ENCODE measurements around the gene FAM124A.

Gene FAM124A

DNA sequence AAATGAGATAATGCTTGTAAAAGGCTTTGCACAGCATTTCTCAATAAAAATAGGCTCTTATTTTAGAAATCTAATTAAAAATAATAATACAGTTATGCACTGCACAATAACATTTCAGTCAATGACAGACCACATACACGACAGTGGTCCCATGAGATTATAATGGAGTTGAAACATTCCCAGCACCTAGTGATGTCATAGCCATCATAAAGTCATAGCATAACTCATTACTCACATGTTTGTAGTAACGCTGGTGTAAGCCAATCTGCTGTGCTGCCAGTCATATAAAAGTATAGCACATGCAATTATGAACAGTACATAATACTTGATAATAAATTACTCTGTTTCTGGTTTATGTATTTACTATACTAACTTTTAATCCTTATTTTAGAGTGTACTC lies 104.6 kb downstream of the FAM124A start:
- Mint-ChIP-seq H3K27me3 (ENCODE audit: low read depth, poor library complexity) (peaks cover 10% of the 10 kb centered on the region), H3K9me3 (no peaks in the 10 kb centered on the region), H3K27ac (no peak overlapping the region), H3K4me3 (no peak overlapping the region), H3K4me1 (no peaks in the 10 kb centered on the region), H3K36me3 (ENCODE audit: low read depth) (no peaks in the 10 kb centered on the region)
- no peak for TF ChIP-seq CTCF (IDR thresholded peaks at IDR 0.05)
- DNase-seq: no peak

DNA sequence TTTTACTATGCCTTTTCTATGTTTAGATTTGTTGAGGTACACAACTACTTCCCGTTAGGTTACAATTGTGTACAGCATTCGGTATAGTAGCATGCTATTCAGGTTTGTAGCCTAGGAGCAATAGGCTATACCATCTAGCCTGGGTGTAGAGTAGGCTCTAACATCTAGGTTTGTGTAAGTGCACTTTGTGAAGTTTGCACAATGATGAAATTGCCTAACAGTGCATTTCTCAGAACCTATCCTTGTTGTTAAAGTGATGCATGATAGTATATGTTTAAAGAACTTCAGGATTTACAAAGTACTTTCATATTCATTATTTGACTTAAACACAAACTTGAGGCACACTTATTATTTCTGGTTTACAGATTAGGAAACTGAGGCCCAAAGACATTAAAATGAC lies 105.8 kb downstream of the FAM124A start:
- Mint-ChIP-seq H3K27me3 (ENCODE audit: low read depth, poor library complexity) (peaks cover 8% of the 10 kb centered on the region), H3K4me3 (no peak overlapping the region), H3K36me3 (ENCODE audit: low read depth) (no peaks in the 10 kb centered on the region), H3K4me1 (no peaks in the 10 kb centered on the region), H3K27ac (no peak overlapping the region), H3K9me3 (no peaks in the 10 kb centered on the region)
- TF ChIP-seq CTCF (IDR thresholded peaks at IDR 0.05): no peak
- no peak for DNase-seq

GRCh38 chr13:51328488-51328887 lies 106.3 kb downstream of the FAM124A start:
- H3K27me3 Mint-ChIP-seq (ENCODE audit: low read depth, poor library complexity): peaks cover 5% of the 10 kb centered on the region
- no peaks in the 10 kb centered on the region for H3K4me1 Mint-ChIP-seq
- no peak for DNase-seq
- H3K4me3 Mint-ChIP-seq: no peak overlapping the region
- no peak overlapping the region for H3K27ac Mint-ChIP-seq
- no peak for TF ChIP-seq CTCF (IDR thresholded peaks at IDR 0.05)
- no peaks in the 10 kb centered on the region for H3K36me3 Mint-ChIP-seq (ENCODE audit: low read depth)
- H3K9me3 Mint-ChIP-seq: no peaks in the 10 kb centered on the region

GRCh38 chr13:51329606-51330005 lies 107.4 kb downstream of the FAM124A start:
- H3K36me3 Mint-ChIP-seq (ENCODE audit: low read depth): no peaks in the 10 kb centered on the region

DNA sequence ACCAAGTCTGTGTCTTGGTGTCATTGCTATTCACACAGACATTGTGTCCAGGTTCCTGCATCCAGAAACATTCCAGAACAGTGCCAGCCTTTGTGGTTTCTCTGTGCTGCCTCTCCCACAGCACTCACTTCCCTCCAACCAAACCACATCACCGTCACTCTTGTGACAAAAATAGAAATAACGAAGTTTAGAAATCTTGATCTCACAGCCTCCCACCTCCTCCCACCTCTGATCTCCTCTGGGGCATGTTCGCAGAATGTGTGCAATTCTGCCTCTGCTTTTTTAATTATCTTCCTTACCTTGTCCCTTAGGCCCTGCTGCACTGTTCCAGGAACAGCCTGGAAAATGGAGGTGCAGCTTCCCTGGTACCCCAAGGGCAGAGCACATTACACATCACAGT lies 108.6 kb downstream of the FAM124A start:
- Mint-ChIP-seq H3K27me3 (ENCODE audit: low read depth, poor library complexity) (peaks cover 8% of the 10 kb centered on the region), H3K9me3 (no peaks in the 10 kb centered on the region), H3K4me3 (no peak overlapping the region), H3K27ac (no peak overlapping the region), H3K4me1 (no peaks in the 10 kb centered on the region), H3K36me3 (ENCODE audit: low read depth) (no peaks in the 10 kb centered on the region)
- no peak for TF ChIP-seq CTCF (IDR thresholded peaks at IDR 0.05)
- DNase-seq: no peak

More at GRCh38 chr13:51329606-51330005, 107.4 kb downstream of the FAM124A start:
- TF ChIP-seq CTCF (IDR thresholded peaks at IDR 0.05): no peak
- Mint-ChIP-seq H3K4me1 (no peaks in the 10 kb centered on the region), H3K27ac (no peak overlapping the region), H3K27me3 (ENCODE audit: low read depth, poor library complexity) (peaks cover 5% of the 10 kb centered on the region), H3K4me3 (no peak overlapping the region), H3K9me3 (no peaks in the 10 kb centered on the region)
- DNase-seq: no peak

GRCh38 chr13:51331354-51331861 lies 109.2 kb downstream of the FAM124A start:
- no peaks in the 10 kb centered on the region for H3K9me3 Mint-ChIP-seq

More at GRCh38 chr13:51331354-51331861, 109.2 kb downstream of the FAM124A start:
- TF ChIP-seq CTCF (IDR thresholded peaks at IDR 0.05): no peak
- DNase-seq: no peak
- Mint-ChIP-seq H3K27me3 (ENCODE audit: low read depth, poor library complexity) (peaks cover 7% of the 10 kb centered on the region), H3K36me3 (ENCODE audit: low read depth) (no peaks in the 10 kb centered on the region), H3K4me1 (no peaks in the 10 kb centered on the region), H3K4me3 (no peak overlapping the region), H3K27ac (no peak overlapping the region)

Measured in nephron progenitor cell (in vitro differentiated cells).